ENCODE data around the gene GLMP.

DNA sequence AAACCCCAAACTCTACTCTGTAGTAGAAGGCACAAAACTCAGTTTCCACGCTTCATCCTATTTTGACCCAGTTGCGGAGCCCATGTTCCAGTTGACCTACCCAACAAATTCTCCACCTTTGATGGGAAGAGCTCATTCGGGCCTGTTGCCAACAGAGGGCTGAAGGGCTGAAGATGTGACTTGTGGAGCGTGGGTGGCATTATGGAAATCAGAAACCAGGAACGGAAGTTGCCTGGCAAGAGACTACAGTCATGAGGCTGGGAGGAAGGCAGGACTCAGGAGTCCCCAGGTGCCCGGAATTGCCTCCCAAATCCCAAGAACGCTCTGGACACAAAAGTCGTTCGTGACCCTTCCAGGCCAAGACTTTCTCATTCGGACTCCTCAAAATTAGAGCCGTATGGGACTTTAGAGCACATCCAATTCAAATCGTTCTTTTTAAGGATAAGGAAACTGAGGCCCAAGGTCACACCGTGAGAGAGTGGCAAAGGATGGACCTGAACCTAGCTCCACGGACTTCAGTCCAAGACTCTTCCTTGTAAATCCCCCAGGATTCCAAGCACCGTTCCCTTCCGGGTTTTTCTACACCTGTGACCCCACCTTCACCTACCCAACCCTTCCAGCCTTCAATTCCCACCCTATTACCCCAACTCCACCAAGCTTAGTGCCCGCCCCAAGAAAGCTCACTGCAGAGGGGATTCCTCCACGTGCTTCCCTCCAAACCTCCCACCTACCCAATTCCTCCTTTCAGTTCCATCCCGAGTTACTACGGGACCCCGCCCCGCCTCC, 13.6 kb downstream of the GLMP start:
- TF ChIP-seq, protein P1, sequence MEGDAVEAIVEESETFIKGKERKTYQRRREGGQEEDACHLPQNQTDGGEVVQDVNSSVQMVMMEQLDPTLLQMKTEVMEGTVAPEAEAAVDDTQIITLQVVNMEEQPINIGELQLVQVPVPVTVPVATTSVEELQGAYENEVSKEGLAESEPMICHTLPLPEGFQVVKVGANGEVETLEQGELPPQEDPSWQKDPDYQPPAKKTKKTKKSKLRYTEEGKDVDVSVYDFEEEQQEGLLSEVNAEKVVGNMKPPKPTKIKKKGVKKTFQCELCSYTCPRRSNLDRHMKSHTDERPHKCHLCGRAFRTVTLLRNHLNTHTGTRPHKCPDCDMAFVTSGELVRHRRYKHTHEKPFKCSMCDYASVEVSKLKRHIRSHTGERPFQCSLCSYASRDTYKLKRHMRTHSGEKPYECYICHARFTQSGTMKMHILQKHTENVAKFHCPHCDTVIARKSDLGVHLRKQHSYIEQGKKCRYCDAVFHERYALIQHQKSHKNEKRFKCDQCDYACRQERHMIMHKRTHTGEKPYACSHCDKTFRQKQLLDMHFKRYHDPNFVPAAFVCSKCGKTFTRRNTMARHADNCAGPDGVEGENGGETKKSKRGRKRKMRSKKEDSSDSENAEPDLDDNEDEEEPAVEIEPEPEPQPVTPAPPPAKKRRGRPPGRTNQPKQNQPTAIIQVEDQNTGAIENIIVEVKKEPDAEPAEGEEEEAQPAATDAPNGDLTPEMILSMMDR (IDR thresholded peaks at IDR 0.05), result no peak
- TF ChIP-seq EZH2 (IDR thresholded peaks at IDR 0.05; ENCODE audit: borderline replicate concordance, insufficient read depth, low read depth, low read length, poor library complexity, severe bottlenecking), result no peak
